NOMO-1 treated with DMSO at 0.1 percent for 48 hours (cell line): ENCODE measurements around the gene KRTAP4-2.
"Not testable (repeated sequence)": the region's sequence is repeated elsewhere in the genome, so short reads cannot be mapped to it uniquely, and the experiment has no call there.

Experiments
- DNase-seq: peaks from one replicate; lab custom pipeline; 2025; ENCODE audit not compliant: unreplicated experiment; lab: John Stamatoyannopoulos, UW

The KRTAP4-2 gene

GRCh38 chr17:41177727-41178271 is at the start of gene KRTAP4-2:
Gene KRTAP4-2 (minus strand): TSS chr17:41178221. CDS start chr17:41178164, 57 bp downstream.
- DNase-seq, result no peak

GRCh38 chr17:41226598-41227095 is 48.6 kb upstream of the KRTAP4-2 start, which contains the start of gene KRTAP9-2:
Gene KRTAP9-2 (plus strand): TSS chr17:41226648. CDS start chr17:41226655, 7 bp downstream.
- DNase-seq, result not testable (repeated sequence)

- no peak for DNase-seq
Measured at GRCh38 chr17:41226051-41226450, 48.0 kb upstream of the KRTAP4-2 start.

- DNase-seq, result no peak
Measured at GRCh38 chr17:41223821-41224220, 45.8 kb upstream of the KRTAP4-2 start.

- DNase-seq, result no peak
Measured at GRCh38 chr17:41215681-41216080, 37.7 kb upstream of the KRTAP4-2 start.

GRCh38 chr17:41212524-41213169 is 34.6 kb upstream of the KRTAP4-2 start:
- no peak for DNase-seq

GRCh38 chr17:41211845-41212466 is 33.9 kb upstream of the KRTAP4-2 start:
- no peak for DNase-seq

- DNase-seq, result no peak
Measured at GRCh38 chr17:41199421-41200078, 21.5 kb upstream of the KRTAP4-2 start.

GRCh38 chr17:41196068-41196467 is 18.0 kb upstream of the KRTAP4-2 start:
- no peak for DNase-seq

GRCh38 chr17:41190328-41190727 is 12.3 kb upstream of the KRTAP4-2 start:
- no peak for DNase-seq

GRCh38 chr17:41189837-41190318 is 11.9 kb upstream of the KRTAP4-2 start, which contains the start of gene KRTAP9-1:
Gene KRTAP9-1 (plus strand): TSS chr17:41189887. CDS start chr17:41189887, 0 bp downstream.
- DNase-seq, result not testable (repeated sequence)

GRCh38 chr17:41186872-41187271 is 8.9 kb upstream of the KRTAP4-2 start:
- no peak for DNase-seq

GRCh38 chr17:41185001-41185400 is 7.0 kb upstream of the KRTAP4-2 start:
- DNase-seq, result no peak

- DNase-seq, result no peak
Measured at GRCh38 chr17:41184480-41184961, 6.5 kb upstream of the KRTAP4-2 start, which contains the start of gene KRTAP4-1. Gene KRTAP4-1 (minus strand): TSS chr17:41184911. CDS start chr17:41184854, 57 bp downstream.

GRCh38 chr17:41178843-41179616 is 1.0 kb upstream of the KRTAP4-2 start:
- no peak for DNase-seq

GRCh38 chr17:41178341-41178740 is 320 bp upstream of the KRTAP4-2 start:
- DNase-seq, result no peak

- peak; percentile 36 for DNase-seq
Measured at GRCh38 chr17:41176744-41177387, 1.2 kb downstream of the KRTAP4-2 start.

- no peak for DNase-seq
Measured at GRCh38 chr17:41171886-41172285, 6.1 kb downstream of the KRTAP4-2 start.

GRCh38 chr17:41168121-41168520 is 9.9 kb downstream of the KRTAP4-2 start, which contains the start of gene KRTAP4-3:
Gene KRTAP4-3 (minus strand): TSS chr17:41168221. CDS start chr17:41168172, 49 bp downstream.
- no peak for DNase-seq

GRCh38 chr17:41167561-41167960 is 10.5 kb downstream of the KRTAP4-2 start:
- no peak for DNase-seq
